PC-3 (cell line): Measurements from ENCODE around the gene SERPINB13. TPM values are rescaled to one million over a fixed set of nuclear protein-coding genes. Genes with fewer than 3 reads are reported as not detected.

ENCODE experiments used
- ATAC-seq: fragments of 200-7000 bp; cut with Tn5 transposase; 2 replicates; pipeline ENCODE4 v1.9.1; 2020; ENCODE audit warnings: mild to moderate bottlenecking, moderate library complexity
- BruUV-seq: library from RNA; stranded (reverse); fragments of 400-500 nt; replicated peaks from 2 replicates; lab custom pipeline; 2021; lab: Mats Ljungman, UMichigan
- CTCF ChIA-PET: fragments of 300-600 bp; sonication (Branson Sonifier 250); formaldehyde crosslinking; loops from one replicate; lab custom pipeline; 2022; ENCODE audit warnings: antibody characterized with exemption; lab: Charles Lee
- POLR2A ChIA-PET: fragments of 300-600 bp; sonication (Branson Sonifier 250); formaldehyde crosslinking; loops from one replicate; lab custom pipeline; 2022; ENCODE audit warnings: antibody characterized with exemption; ENCODE audit not compliant: unreplicated experiment; lab: Charles Lee
- DNase-seq: peaks from one replicate; pipeline ENCODE4 v3.0.0-alpha.2; 2015
- H2AFZ ChIP-seq: fragments of 300-600 bp; sonication (generic); 2 replicates; pipeline ENCODE4 v1.6.0; 2016; ENCODE audit warnings: antibody characterized with exemption, low read length
- H3F3A ChIP-seq: fragments of 300-600 bp; sonication (generic); one replicate; pipeline ENCODE4 v1.6.0; 2017; ENCODE audit warnings: antibody characterized with exemption, low read length, control low read depth, mild to moderate bottlenecking; ENCODE audit not compliant: unreplicated experiment
- H3K27ac ChIP-seq: fragments of 300-600 bp; sonication (generic); 2 replicates; pipeline ENCODE4 v1.5.1; 2016; ENCODE audit warnings: mild to moderate bottlenecking, low read length
- H3K27me3 ChIP-seq: fragments of 300-600 bp; sonication (generic); 2 replicates; pipeline ENCODE4 v1.6.1; 2016; ENCODE audit warnings: low read length, mixed read lengths
- H3K36me3 ChIP-seq: fragments of 300-600 bp; sonication (generic); 2 replicates; pipeline ENCODE4 v1.6.1; 2016; ENCODE audit warnings: low read depth, mixed run types, low read length, mixed read lengths
- H3K4me1 ChIP-seq: fragments of 300-600 bp; sonication (generic); 2 replicates; pipeline ENCODE4 v1.5.1; 2016; ENCODE audit warnings: low read length; ENCODE audit not compliant: insufficient read depth
- H3K4me2 ChIP-seq: fragments of 300-600 bp; sonication (generic); 2 replicates; pipeline ENCODE4 v1.6.0; 2016; ENCODE audit warnings: low read length
- H3K4me3 ChIP-seq: fragments of 300-600 bp; sonication (generic); 2 replicates; pipeline ENCODE4 v1.5.1; 2016; ENCODE audit warnings: mild to moderate bottlenecking, low read length, mixed read lengths
- H3K79me2 ChIP-seq: fragments of 300-600 bp; sonication (generic); 2 replicates; pipeline ENCODE4 v1.6.1; 2017; ENCODE audit warnings: low read length, mixed read lengths
- H3K9ac ChIP-seq: fragments of 300-600 bp; sonication (generic); 2 replicates; pipeline ENCODE4 v1.6.0; 2016; ENCODE audit warnings: mild to moderate bottlenecking, low read length
- H3K9me2 ChIP-seq: fragments of 300-600 bp; sonication (generic); replicated peaks from 2 replicates; pipeline ENCODE4 v1.6.1; 2016; ENCODE audit warnings: mixed run types, low read length, mixed read lengths
- H3K9me3 ChIP-seq: fragments of 300-600 bp; sonication (generic); 2 replicates; pipeline ENCODE4 v1.6.1; 2016; ENCODE audit warnings: low read length, mixed read lengths
- H4K20me1 ChIP-seq: fragments of 300-600 bp; sonication (generic); 2 replicates; pipeline ENCODE4 v1.6.1; 2016; ENCODE audit warnings: low read length, mixed read lengths
- CTCF ChIP-seq: fragments of 300-600 bp; sonication (generic); conservative IDR thresholded peaks from 2 replicates; pipeline ENCODE4 v1.5.1; 2017; ENCODE audit warnings: antibody characterized with exemption, low read depth, mild to moderate bottlenecking, low read length
- EZH2 ChIP-seq: fragments of 300-600 bp; sonication (generic); IDR thresholded peaks from one replicate; pipeline ENCODE4 v1.6.1; 2017; ENCODE audit warnings: antibody characterized with exemption, mild to moderate bottlenecking, low read length; ENCODE audit not compliant: unreplicated experiment
- EZH2phosphoT487 ChIP-seq: fragments of 300-600 bp; sonication (generic); IDR thresholded peaks from 2 replicates; pipeline ENCODE4 v1.6.1; 2018; ENCODE audit warnings: mild to moderate bottlenecking, antibody characterized with exemption, low read length, borderline replicate concordance
- intact Hi-C: fragments of 100-400 bp; cut with micrococcal nuclease; formaldehyde crosslinking; loops from 2 replicates; pipeline ENCODE4 v1.9.0; 2023
- total RNA-seq: library from RNA; depleted of rRNA; stranded (reverse); fragments of >200 nt; gene quantifications from 2 replicates; pipeline ENCODE4 v1.2.3, GENCODE V29; 2014

SERPINB13 gene
- total RNA-seq, 1 experiment from 2014 or later, result not detected

- ChIA-PET CTCF (no interaction called here), POLR2A (no interaction called here)
- no peaks in the 10 kb centered on the region for H3K79me2 ChIP-seq
- H3K4me3 ChIP-seq, result no peak overlapping the region
- no peak for DNase-seq
- no peaks in the 10 kb centered on the region for H3F3A ChIP-seq
- intact Hi-C loops, result no loop called here
- H3K27ac ChIP-seq, result no peak overlapping the region
- H3K9me3 ChIP-seq, result no peaks in the 10 kb centered on the region
- TF ChIP-seq CTCF (no peak), EZH2phosphoT487 (no peak), EZH2 (no peak)
- ATAC-seq, result no peak
- H3K9me2 ChIP-seq, result no peaks in the 10 kb centered on the region
- no peaks in the 10 kb centered on the region for H3K36me3 ChIP-seq
- H2AFZ ChIP-seq, result no peak overlapping the region
- H3K27me3 ChIP-seq, result no peaks in the 10 kb centered on the region
- no TSS peak for BruUV-seq
- peaks cover 11% of the 10 kb centered on the region for H3K4me1 ChIP-seq
- H4K20me1 ChIP-seq, result no peaks in the 10 kb centered on the region
- no peak overlapping the region for H3K4me2 ChIP-seq
- H3K9ac ChIP-seq, result no peak overlapping the region
Observed at GRCh38 chr18:63596964-63597363, 9.8 kb downstream of the SERPINB13 start.

DNA sequence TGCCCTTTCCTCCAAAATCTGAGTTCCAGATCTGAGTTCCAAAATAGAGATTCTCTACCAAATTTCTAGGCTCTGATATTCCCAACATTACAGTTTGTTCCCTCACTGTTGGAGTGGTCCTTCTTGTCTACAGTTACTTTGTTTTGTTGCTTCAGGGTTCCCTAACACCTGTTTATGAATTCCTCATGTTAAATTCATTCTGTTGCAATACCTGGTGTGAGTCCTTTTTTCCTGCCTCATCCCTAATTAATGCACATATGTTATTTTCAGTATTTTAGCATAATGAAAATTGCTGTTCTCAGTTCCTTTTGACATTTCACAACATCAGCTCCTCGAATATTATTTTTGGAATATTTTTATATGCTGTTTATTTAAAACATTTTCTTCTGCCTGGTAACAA, 16.2 kb downstream of the SERPINB13 start:
- ChIA-PET POLR2A (no interaction called here), CTCF (no interaction called here)
- Histone ChIP-seq H3K27me3 (no peaks in the 10 kb centered on the region), H3K9me3 (no peaks in the 10 kb centered on the region), H3K79me2 (no peaks in the 10 kb centered on the region), H3K36me3 (no peaks in the 10 kb centered on the region), H3K9ac (no peak overlapping the region), H3K4me2 (peak overlapping the region; percentile 53), H3F3A (peaks cover 12% of the 10 kb centered on the region), H3K27ac (peak overlapping the region; percentile 96), H3K4me3 (no peak overlapping the region), H3K9me2 (no peaks in the 10 kb centered on the region), H3K4me1 (peaks cover 26% of the 10 kb centered on the region), H4K20me1 (no peaks in the 10 kb centered on the region), H2AFZ (peak overlapping the region; percentile 35; the same call in 1 of the 2 replicates)
- ATAC-seq, result no peak
- no TSS peak for BruUV-seq
- DNase-seq, result no peak
- intact Hi-C loops, result no loop called here
- TF ChIP-seq CTCF (no peak), EZH2 (no peak), EZH2phosphoT487 (no peak)

GRCh38 chr18:63603772-63604171, 16.6 kb downstream of the SERPINB13 start:
- intact Hi-C loops, result no loop called here
- Histone ChIP-seq H3K9ac (peak overlapping the region; percentile 43), H3K4me1 (peaks cover 26% of the 10 kb centered on the region), H3F3A (peaks cover 12% of the 10 kb centered on the region), H3K4me2 (peak overlapping the region; percentile 53), H3K27ac (peak overlapping the region; percentile 96), H4K20me1 (no peaks in the 10 kb centered on the region), H3K9me2 (no peaks in the 10 kb centered on the region), H3K9me3 (no peaks in the 10 kb centered on the region), H2AFZ (peak overlapping the region; percentile 6; the same call in 1 of the 2 replicates), H3K4me3 (no peak overlapping the region), H3K27me3 (no peaks in the 10 kb centered on the region), H3K79me2 (no peaks in the 10 kb centered on the region), H3K36me3 (no peaks in the 10 kb centered on the region)
- CTCF ChIA-PET, result interaction anchor here (0.6 kb wide), 1 partner anchor 86 kb away, joined by 5 read pairs; no protein-coding TSS in a partner anchor
- POLR2A ChIA-PET, result interaction anchor here (0.6 kb wide), 1 partner anchor 176 kb away, joined by 4 read pairs; no protein-coding TSS in a partner anchor
- TF ChIP-seq EZH2 (no peak), EZH2phosphoT487 (no peak), CTCF (no peak)
- no TSS peak for BruUV-seq
- DNase-seq (peak; percentile 38), ATAC-seq (no peak)
